Fibroblast of pulmonary artery (primary cell): ENCODE results near the gene ATAD3A.

Experiments
- DNase-seq: peaks from one replicate; pipeline ENCODE4 v3.0.0-alpha.2; 2010; ENCODE audit warnings: low read depth
- H3K4me3 ChIP-seq: replicated peaks from 2 replicates; pipeline ENCODE4 v1.5.1; 2011; ENCODE audit warnings: low read depth, mild to moderate bottlenecking, control low read depth, low read length, moderate library complexity
- CTCF ChIP-seq: IDR thresholded peaks from 2 replicates; pipeline ENCODE4 v1.5.1; 2011; ENCODE audit warnings: mild to moderate bottlenecking, control low read depth, low read length, inconsistent platforms; ENCODE audit errors: missing control alignments

ATAD3A gene

GRCh38 chr1:1547011-1547410, 35.0 kb downstream of the ATAD3A start:
- no peak overlapping the region for H3K4me3 ChIP-seq
- no peak for DNase-seq
- TF ChIP-seq CTCF, result no peak

GRCh38 chr1:1547476-1547875, 35.5 kb downstream of the ATAD3A start:
- no peak overlapping the region for H3K4me3 ChIP-seq
- no peak for TF ChIP-seq CTCF

DNA sequence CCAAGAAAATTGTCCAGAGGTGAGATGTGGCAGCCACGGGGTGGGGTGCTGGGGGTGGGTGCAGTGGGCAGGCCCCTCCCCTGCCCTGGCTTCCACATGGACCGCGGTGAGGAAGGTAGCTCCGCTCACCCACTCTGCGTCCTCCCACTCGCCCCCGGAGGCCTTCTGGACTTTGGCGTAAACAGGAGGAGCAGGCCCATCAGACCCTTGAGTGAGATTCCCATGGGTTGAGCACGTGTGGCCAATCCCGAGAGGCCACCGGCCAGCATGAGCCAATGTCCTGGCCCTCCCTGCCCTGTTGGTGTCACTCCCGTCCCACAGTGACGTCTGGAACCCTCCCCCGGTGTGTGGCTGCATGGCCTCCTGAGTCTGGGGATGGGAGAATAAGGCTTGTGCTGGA, 36.6 kb downstream of the ATAD3A start:
- DNase-seq, result no peak
- H3K4me3 ChIP-seq, result no peak overlapping the region
- TF ChIP-seq CTCF, result no peak

More at GRCh38 chr1:1547476-1547875, 35.5 kb downstream of the ATAD3A start:
- no peak for DNase-seq

DNA sequence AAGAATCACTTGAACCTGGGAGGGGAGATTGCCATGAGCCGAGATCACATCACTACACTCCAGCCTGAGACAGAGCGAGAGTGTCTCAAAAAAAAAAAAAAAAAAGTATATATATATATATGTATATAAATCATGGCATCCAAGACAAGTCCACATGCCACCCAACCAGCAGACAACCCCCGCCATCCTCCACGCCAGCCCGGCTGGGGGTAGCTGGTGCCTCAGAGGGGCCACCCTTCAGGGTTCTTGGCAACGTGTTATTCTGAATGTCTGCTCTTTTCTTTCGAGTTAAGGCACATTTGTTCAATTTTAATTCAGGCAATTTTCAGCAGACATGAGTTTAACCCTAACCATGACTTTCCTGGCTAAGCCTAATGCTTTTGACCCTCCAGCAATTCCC, 38.1 kb downstream of the ATAD3A start:
- no peak overlapping the region for H3K4me3 ChIP-seq
- no peak for DNase-seq

GRCh38 chr1:1550591-1551432, 38.9 kb downstream of the ATAD3A start:
- no peak overlapping the region for H3K4me3 ChIP-seq
- peak; percentile 48 for TF ChIP-seq CTCF
- DNase-seq, result peak; percentile 52

More for the DNA sequence above, 38.1 kb downstream of the ATAD3A start:
- TF ChIP-seq CTCF, result no peak

- DNase-seq, result no peak
- no peak for TF ChIP-seq CTCF
- no peak overlapping the region for H3K4me3 ChIP-seq
Observed at GRCh38 chr1:1551524-1552262, 39.7 kb downstream of the ATAD3A start.

DNA sequence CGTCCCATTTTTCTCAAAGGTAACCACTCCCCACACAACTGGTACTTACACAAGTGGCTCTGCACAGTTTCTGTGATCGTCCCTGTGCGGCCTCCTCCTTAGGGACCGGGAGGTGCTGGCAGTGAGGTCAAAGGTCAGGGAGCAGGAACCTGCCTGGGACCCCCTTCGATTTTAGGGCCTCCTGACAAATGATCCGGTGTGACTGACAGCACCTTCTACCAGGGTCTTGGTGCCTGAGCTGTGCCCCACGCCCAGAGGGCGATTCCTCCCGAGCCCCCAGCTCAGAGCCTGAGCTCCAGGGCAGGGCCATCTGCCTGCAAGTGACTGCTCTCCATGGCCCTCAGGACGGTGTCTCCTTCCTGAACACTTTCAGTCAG, 40.3 kb downstream of the ATAD3A start:
- TF ChIP-seq CTCF, result no peak

More for the DNA sequence above, 40.3 kb downstream of the ATAD3A start:
- H3K4me3 ChIP-seq, result no peak overlapping the region
- DNase-seq, result no peak
